A673 (cell line): Measurements from ENCODE around the gene PAK3. TPM values are rescaled to one million over a fixed set of nuclear protein-coding genes. Genes with fewer than 3 reads are reported as not detected.

ENCODE experiments used
- BruUV-seq: library from RNA; stranded (reverse); fragments of 400-500 nt; replicated peaks from 2 replicates; lab custom pipeline; 2021; lab: Mats Ljungman, UMichigan
- CTCF ChIA-PET: fragments of 300-600 bp; sonication (Branson Sonifier 250); formaldehyde crosslinking; loops from one replicate; lab custom pipeline; 2022; ENCODE audit warnings: antibody characterized with exemption; lab: Charles Lee
- POLR2A ChIA-PET: fragments of 300-600 bp; sonication (Branson Sonifier 250); formaldehyde crosslinking; loops from one replicate; lab custom pipeline; 2022; ENCODE audit warnings: antibody characterized with exemption; ENCODE audit not compliant: low non-redundant PET; lab: Charles Lee
- DNase-seq: peaks from one replicate; pipeline ENCODE4 v3.0.0-alpha.2; 2015; ENCODE audit warnings: low spot score
- H3K27ac ChIP-seq: fragments of 200-600 bp; sonication (generic); 2 replicates; pipeline ENCODE4 v1.5.1; 2016; ENCODE audit warnings: mixed run types, low read depth, mild to moderate bottlenecking, mixed read lengths, antibody characterized with exemption, low read length; ENCODE audit not compliant: poor library complexity, severe bottlenecking
- H3K27me3 ChIP-seq: fragments of 200-600 bp; sonication (generic); replicated peaks from 2 replicates; pipeline ENCODE4 v1.6.1; 2017; ENCODE audit warnings: mixed run types, low read depth, mild to moderate bottlenecking, mixed read lengths, antibody characterized with exemption, low read length; ENCODE audit not compliant: insufficient read depth, poor library complexity
- H3K36me3 ChIP-seq: fragments of 200-600 bp; sonication (generic); 2 replicates; pipeline ENCODE4 v1.6.1; 2016; ENCODE audit warnings: mixed run types, mild to moderate bottlenecking, mixed read lengths, antibody characterized with exemption, low read length; ENCODE audit not compliant: insufficient read depth, poor library complexity, severe bottlenecking
- H3K4me1 ChIP-seq: fragments of 200-600 bp; sonication (generic); 2 replicates; pipeline ENCODE4 v1.6.1; 2017; ENCODE audit warnings: mixed run types, mild to moderate bottlenecking, mixed read lengths, antibody characterized with exemption, low read length; ENCODE audit not compliant: insufficient read depth, poor library complexity, severe bottlenecking
- H3K4me3 ChIP-seq: fragments of 200-600 bp; sonication (generic); 2 replicates; pipeline ENCODE4 v1.5.1; 2016; ENCODE audit warnings: low read depth, mixed run types, mild to moderate bottlenecking, mixed read lengths, low read length; ENCODE audit not compliant: poor library complexity, severe bottlenecking
- H3K9me3 ChIP-seq: fragments of 200-600 bp; sonication (generic); 2 replicates; pipeline ENCODE4 v1.6.1; 2016; ENCODE audit warnings: mixed run types, low read depth, mild to moderate bottlenecking, mixed read lengths, antibody characterized with exemption, low read length; ENCODE audit not compliant: poor library complexity, severe bottlenecking
- CTCF ChIP-seq: fragments of 300-800, 200-600 bp; sonication (generic); conservative IDR thresholded peaks from 2 replicates; pipeline ENCODE4 v1.5.1; 2017; ENCODE audit warnings: low read depth, mild to moderate bottlenecking, antibody characterized with exemption, low read length, moderate library complexity, mixed read lengths
- EZH2 ChIP-seq: fragments of 200-600 bp; sonication (generic); IDR thresholded peaks from 2 replicates; pipeline ENCODE4 v1.6.1; 2017; ENCODE audit warnings: borderline replicate concordance, low read depth, mild to moderate bottlenecking, mixed read lengths, antibody characterized with exemption, low read length; ENCODE audit not compliant: poor library complexity, severe bottlenecking
- intact Hi-C: fragments of 100-400 bp; cut with micrococcal nuclease; formaldehyde crosslinking; loops from one replicate; pipeline ENCODE4 v1.10.0; 2022; ENCODE audit not compliant: unreplicated experiment
- total RNA-seq: library from RNA; stranded (reverse); gene quantifications from 2 replicates; pipeline ENCODE4 v1.2.3, GENCODE V29; 2021

The PAK3 gene
- total RNA-seq, 1 experiment from 2014 or later: not detected

- ChIA-PET CTCF (interaction anchor here (1.6 kb wide), 1 partner anchor 276 kb away, joined by 5 read pairs; no protein-coding TSS in a partner anchor), POLR2A (no interaction called here)
- H3K27ac ChIP-seq: no peak overlapping the region
- no peaks in the 10 kb centered on the region for H3K4me1 ChIP-seq
- no peak for TF ChIP-seq CTCF
- no peak for TF ChIP-seq EZH2
- H3K4me3 ChIP-seq: no peak overlapping the region
- H3K27me3 ChIP-seq: peaks cover 2% of the 10 kb centered on the region
- intact Hi-C loops: loop anchor here (2.0 kb wide), 1 partner anchor 76 kb away; no protein-coding TSS in a partner anchor
- no peak for DNase-seq
- BruUV-seq: no TSS peak
- no peaks in the 10 kb centered on the region for H3K36me3 ChIP-seq
- no peaks in the 10 kb centered on the region for H3K9me3 ChIP-seq
These were observed 73.2 kb downstream of the PAK3 start for GRCh38 chrX:111169141-111169540.

- H3K27me3 ChIP-seq: peaks cover 7% of the 10 kb centered on the region
- H3K27ac ChIP-seq: no peak overlapping the region
- H3K4me3 ChIP-seq: no peak overlapping the region
- H3K4me1 ChIP-seq: no peaks in the 10 kb centered on the region
- no peaks in the 10 kb centered on the region for H3K36me3 ChIP-seq
- intact Hi-C loops: no loop called here
- DNase-seq: no peak
- TF ChIP-seq CTCF: no peak
- TF ChIP-seq EZH2: no peak
- no TSS peak for BruUV-seq
- ChIA-PET CTCF (interaction anchor here (0.8 kb wide), 1 partner anchor 74 kb away, joined by 3 read pairs; no protein-coding TSS in a partner anchor), POLR2A (no interaction called here)
- H3K9me3 ChIP-seq: no peaks in the 10 kb centered on the region
These were observed 74.0 kb downstream of the PAK3 start for GRCh38 chrX:111170017-111170416.

GRCh38 chrX:111180750-111181240 lies 84.8 kb downstream of the PAK3 start:
- no peak for TF ChIP-seq CTCF
- TF ChIP-seq EZH2: no peak
- Histone ChIP-seq H3K4me1 (no peaks in the 10 kb centered on the region), H3K27ac (no peak overlapping the region), H3K4me3 (no peak overlapping the region), H3K36me3 (no peaks in the 10 kb centered on the region), H3K27me3 (peaks cover 11% of the 10 kb centered on the region), H3K9me3 (no peaks in the 10 kb centered on the region)
- CTCF ChIA-PET: no interaction called here
- BruUV-seq: no TSS peak
- POLR2A ChIA-PET: no interaction called here
- intact Hi-C loops: no loop called here
- DNase-seq: no peak
